Tibial artery (tissue), 4 donors: ENCODE results near the gene CCND2.

Source experiments
- DNase-seq, 2 donors: peaks; one replicate each; pipeline ENCODE4 v3.0.0-alpha.2; 2019
- H3K27ac ChIP-seq, 2 donors: fragments of 200-600 bp; sonication (generic) in 1 of 2; 1 replicate in 1 of 2; 2 replicates in 1 of 2; pipeline ENCODE4 v1.5.1; 2018 to 2019; ENCODE audit warnings: mild to moderate bottlenecking in 1 of 2
- H3K27me3 ChIP-seq, 2 donors: fragments of 200-600 bp; sonication (generic) in 1 of 2; one replicate each; pipeline versions ENCODE4 v1.5.1 to v1.6.0; 2016 to 2019
- H3K36me3 ChIP-seq, 3 donors: fragments of 200-600 bp; sonication (generic) in 2 of 3; one replicate each; pipeline ENCODE4 v1.5.1; 2016 to 2019; ENCODE audit warnings: mild to moderate bottlenecking in 2 of 3
- H3K4me1 ChIP-seq, 4 donors: fragments of 200-600 bp; sonication (generic) in 2 of 4; 1 replicate in 3 of 4; 2 replicates in 1 of 4; pipeline ENCODE4 v1.5.1; 2016 to 2019
- H3K4me3 ChIP-seq, 2 donors: fragments of 200-600 bp; sonication (generic) in 1 of 2; 1 replicate in 1 of 2; 2 replicates in 1 of 2; pipeline ENCODE4 v1.5.1; 2018 to 2019; ENCODE audit warnings: mild to moderate bottlenecking in 2 of 2
- H3K9me3 ChIP-seq, 3 donors: fragments of 200-600 bp; sonication (generic) in 1 of 3; one replicate each; pipeline ENCODE4 v1.5.1; 2016 to 2019
- intact Hi-C: fragments of 100-400 bp; cut with DNase I; formaldehyde crosslinking; loops from one replicate; pipeline ENCODE4 v1.15.0; 2023; ENCODE audit warnings: low total_unique reads
- TF ChIP-seq, protein P1 (sequence below), 2 experiments: fragments of 200-600 bp in 1 of 2; fragments of 450-650 bp in 1 of 2; IDR thresholded peaks; one replicate each; pipeline ENCODE4 v1.5.1; 2017 to 2019; ENCODE audit warnings: antibody characterized with exemption in 2 of 2, mild to moderate bottlenecking in 1 of 2, moderate library complexity in 1 of 2

CCND2 gene

GRCh38 chr12:4297617-4298016, 24.1 kb downstream of the CCND2 start:
- peaks cover 8 to 58% (median 51%) of the 10 kb centered on the region in 3 donors for H3K36me3 ChIP-seq
- peaks cover 0 to 12% (median 2%) of the 10 kb centered on the region in 4 donors for H3K4me1 ChIP-seq
- intact Hi-C loops, result no loop called here
- H3K27ac ChIP-seq, result no peak overlapping the region
- peak in 1 of 2 donors; percentile 48 for DNase-seq
- no peaks in the 10 kb centered on the region for H3K27me3 ChIP-seq
- H3K9me3 ChIP-seq, result no peaks in the 10 kb centered on the region
- H3K4me3 ChIP-seq, result no peak overlapping the region
- TF ChIP-seq, protein P1, sequence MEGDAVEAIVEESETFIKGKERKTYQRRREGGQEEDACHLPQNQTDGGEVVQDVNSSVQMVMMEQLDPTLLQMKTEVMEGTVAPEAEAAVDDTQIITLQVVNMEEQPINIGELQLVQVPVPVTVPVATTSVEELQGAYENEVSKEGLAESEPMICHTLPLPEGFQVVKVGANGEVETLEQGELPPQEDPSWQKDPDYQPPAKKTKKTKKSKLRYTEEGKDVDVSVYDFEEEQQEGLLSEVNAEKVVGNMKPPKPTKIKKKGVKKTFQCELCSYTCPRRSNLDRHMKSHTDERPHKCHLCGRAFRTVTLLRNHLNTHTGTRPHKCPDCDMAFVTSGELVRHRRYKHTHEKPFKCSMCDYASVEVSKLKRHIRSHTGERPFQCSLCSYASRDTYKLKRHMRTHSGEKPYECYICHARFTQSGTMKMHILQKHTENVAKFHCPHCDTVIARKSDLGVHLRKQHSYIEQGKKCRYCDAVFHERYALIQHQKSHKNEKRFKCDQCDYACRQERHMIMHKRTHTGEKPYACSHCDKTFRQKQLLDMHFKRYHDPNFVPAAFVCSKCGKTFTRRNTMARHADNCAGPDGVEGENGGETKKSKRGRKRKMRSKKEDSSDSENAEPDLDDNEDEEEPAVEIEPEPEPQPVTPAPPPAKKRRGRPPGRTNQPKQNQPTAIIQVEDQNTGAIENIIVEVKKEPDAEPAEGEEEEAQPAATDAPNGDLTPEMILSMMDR (IDR thresholded peaks at IDR 0.05), result no peak

DNA sequence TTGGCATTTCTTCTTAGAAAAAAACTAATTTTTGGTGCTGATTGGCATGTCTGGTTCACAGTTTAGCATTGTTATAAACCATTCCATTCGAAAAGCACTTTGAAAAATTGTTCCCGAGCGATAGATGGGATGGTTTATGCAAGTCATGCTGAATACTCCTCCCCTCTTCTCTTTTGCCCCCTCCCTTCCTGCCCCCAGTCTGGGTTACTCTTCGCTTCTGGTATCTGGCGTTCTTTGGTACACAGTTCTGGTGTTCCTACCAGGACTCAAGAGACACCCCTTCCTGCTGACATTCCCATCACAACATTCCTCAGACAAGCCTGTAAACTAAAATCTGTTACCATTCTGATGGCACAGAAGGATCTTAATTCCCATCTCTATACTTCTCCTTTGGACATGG, 27.3 kb downstream of the CCND2 start:
- intact Hi-C loops, result loop anchor here (10.0 kb wide), 1 partner anchor 234 kb away; the partner anchor contains the start of gene RAD51AP1

DNA sequence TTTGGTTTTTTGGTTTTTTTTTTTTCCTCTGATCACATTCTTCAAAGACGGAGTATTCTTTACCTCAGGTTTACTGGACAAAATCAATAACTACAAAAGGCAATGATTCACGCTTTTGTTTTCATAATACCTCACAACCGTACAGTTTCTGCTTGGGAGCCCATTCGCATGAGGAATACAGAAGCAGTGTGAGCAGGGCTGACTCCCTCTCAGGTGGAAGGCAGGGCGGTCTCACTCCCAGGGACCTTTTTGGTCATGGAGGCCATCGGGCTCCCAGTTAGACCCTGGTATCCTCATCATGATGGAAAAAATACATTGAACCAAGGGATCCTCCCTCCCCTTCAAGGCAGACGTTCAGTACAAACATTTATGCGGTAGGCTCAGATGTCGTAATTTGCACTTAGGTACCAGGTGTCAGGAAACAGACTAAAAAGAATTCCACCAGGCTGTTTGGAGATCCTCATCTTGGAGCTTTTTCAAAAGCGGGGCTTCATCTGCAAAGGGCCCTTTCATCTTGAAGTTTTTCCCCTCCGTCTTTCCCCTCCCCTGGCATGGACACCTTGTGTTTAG, 28.5 kb downstream of the CCND2 start:
- H3K4me3 ChIP-seq, result no peak overlapping the region
- H3K27me3 ChIP-seq, result no peaks in the 10 kb centered on the region
- intact Hi-C loops, result loop anchor here (10.0 kb wide), 1 partner anchor 233 kb away; the partner anchor contains the start of gene RAD51AP1
- no peak overlapping the region for H3K27ac ChIP-seq
- TF ChIP-seq, protein P1 (IDR thresholded peaks at IDR 0.05), result no peak
- H3K4me1 ChIP-seq, result no peaks in the 10 kb centered on the region
- no peak for DNase-seq
- H3K36me3 ChIP-seq, result peaks cover 16 to 61% (median 49%) of the 10 kb centered on the region in 3 donors
- no peaks in the 10 kb centered on the region for H3K9me3 ChIP-seq

More for the DNA sequence above, 27.3 kb downstream of the CCND2 start:
- H3K27me3 ChIP-seq, result no peaks in the 10 kb centered on the region
- H3K36me3 ChIP-seq, result peaks cover 15 to 67% (median 49%) of the 10 kb centered on the region in 3 donors
- H3K27ac ChIP-seq, result no peak overlapping the region
- TF ChIP-seq, protein P1 (IDR thresholded peaks at IDR 0.05), result no peak
- no peak for DNase-seq
- H3K4me1 ChIP-seq, result no peaks in the 10 kb centered on the region
- H3K4me3 ChIP-seq, result no peak overlapping the region
- H3K9me3 ChIP-seq, result no peaks in the 10 kb centered on the region

- intact Hi-C loops, result loop anchor here (10.0 kb wide), 1 partner anchor 232 kb away; the partner anchor contains the start of gene RAD51AP1
- Histone ChIP-seq H3K4me1 (peaks cover 0 to 5% (median 2%) of the 10 kb centered on the region in 4 donors), H3K27me3 (no peaks in the 10 kb centered on the region), H3K4me3 (no peak overlapping the region), H3K36me3 (peaks cover 16 to 61% (median 46%) of the 10 kb centered on the region in 3 donors), H3K27ac (no peak overlapping the region), H3K9me3 (no peaks in the 10 kb centered on the region)
- peak in 1 of 2 donors; percentile 21 for DNase-seq
- TF ChIP-seq, protein P1 (IDR thresholded peaks at IDR 0.05), result no peak
Observed at GRCh38 chr12:4302881-4303280, 29.3 kb downstream of the CCND2 start.

- peak in 1 of 2 donors; percentile 39 for DNase-seq
Observed at GRCh38 chr12:4303750-4304149, 30.2 kb downstream of the CCND2 start.

More at GRCh38 chr12:4303750-4304149, 30.2 kb downstream of the CCND2 start:
- H3K27me3 ChIP-seq, result no peaks in the 10 kb centered on the region
- no peak overlapping the region for H3K27ac ChIP-seq
- peaks cover 16 to 55% (median 46%) of the 10 kb centered on the region in 3 donors for H3K36me3 ChIP-seq
- H3K9me3 ChIP-seq, result no peaks in the 10 kb centered on the region
- intact Hi-C loops, result loop anchor here (10.0 kb wide), 1 partner anchor 231 kb away; the partner anchor contains the start of gene RAD51AP1
- H3K4me1 ChIP-seq, result peaks cover 0 to 8% (median 4%) of the 10 kb centered on the region in 4 donors
- H3K4me3 ChIP-seq, result no peak overlapping the region
- TF ChIP-seq, protein P1 (IDR thresholded peaks at IDR 0.05), result no peak
